ENCODE measurements around the gene CMTM1. TPM values are rescaled to one million over a fixed set of nuclear protein-coding genes. Genes with fewer than 3 reads are reported as not detected.
"Not testable (repeated sequence)": the region's sequence is repeated elsewhere in the genome, so short reads cannot be mapped to it uniquely, and the experiment has no call there.

The CMTM1 gene
- total and polyA plus RNA-seq, 7 donors: 0.71 to 3.0 (median 1.3) TPM; not detected in 2

- Histone ChIP-seq H3K27ac (no peak overlapping the region), H3K4me1 (peaks cover 0 to 4% (median 3%) of the 10 kb centered on the region in 4 donors), H3K9me3 (no peaks in the 10 kb centered on the region), H3K36me3 (peaks cover 0 to 22% (median 0%) of the 10 kb centered on the region in 4 donors), H3K4me3 (no peak overlapping the region), H3K27me3 (no peaks in the 10 kb centered on the region)
- intact Hi-C loops (cut with DNase I): no loop called here
- DNase-seq: no peak
- TF ChIP-seq POLR2AphosphoS5 (IDR thresholded peaks at IDR 0.05) (no peak), EP300 (IDR thresholded peaks at IDR 0.05) (no peak), POLR2A (IDR thresholded peaks at IDR 0.05) (no peak)
- TF ChIP-seq, protein P1, sequence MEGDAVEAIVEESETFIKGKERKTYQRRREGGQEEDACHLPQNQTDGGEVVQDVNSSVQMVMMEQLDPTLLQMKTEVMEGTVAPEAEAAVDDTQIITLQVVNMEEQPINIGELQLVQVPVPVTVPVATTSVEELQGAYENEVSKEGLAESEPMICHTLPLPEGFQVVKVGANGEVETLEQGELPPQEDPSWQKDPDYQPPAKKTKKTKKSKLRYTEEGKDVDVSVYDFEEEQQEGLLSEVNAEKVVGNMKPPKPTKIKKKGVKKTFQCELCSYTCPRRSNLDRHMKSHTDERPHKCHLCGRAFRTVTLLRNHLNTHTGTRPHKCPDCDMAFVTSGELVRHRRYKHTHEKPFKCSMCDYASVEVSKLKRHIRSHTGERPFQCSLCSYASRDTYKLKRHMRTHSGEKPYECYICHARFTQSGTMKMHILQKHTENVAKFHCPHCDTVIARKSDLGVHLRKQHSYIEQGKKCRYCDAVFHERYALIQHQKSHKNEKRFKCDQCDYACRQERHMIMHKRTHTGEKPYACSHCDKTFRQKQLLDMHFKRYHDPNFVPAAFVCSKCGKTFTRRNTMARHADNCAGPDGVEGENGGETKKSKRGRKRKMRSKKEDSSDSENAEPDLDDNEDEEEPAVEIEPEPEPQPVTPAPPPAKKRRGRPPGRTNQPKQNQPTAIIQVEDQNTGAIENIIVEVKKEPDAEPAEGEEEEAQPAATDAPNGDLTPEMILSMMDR (IDR thresholded peaks at IDR 0.05): no peak
- 93 to 95% methylated on average over 3 of the region's 3 CpGs for WGBS, 2 donors
Observed at GRCh38 chr16:66623755-66624154, 57.5 kb downstream of the CMTM1 start.

- DNase-seq: not testable (repeated sequence)
- WGBS, 2 donors: 93 to 95% methylated on average over 17 of the region's 17 CpGs
Observed at GRCh38 chr16:66627611-66628378, 61.6 kb downstream of the CMTM1 start.

More at GRCh38 chr16:66627611-66628378, 61.6 kb downstream of the CMTM1 start:
- H3K4me1 ChIP-seq; intact Hi-C loops (cut with DNase I); H3K9me3 ChIP-seq; H3K36me3 ChIP-seq; H3K4me3 ChIP-seq; H3K27me3 ChIP-seq; H3K27ac ChIP-seq: not testable (repeated sequence)

Small RNA genes lying within 50 kb of the gene (small RNA-seq; reads per million reads assigned to genes)
- gene CKLF-CMTM1: 0 reads per million in 3 donors

Other genes with a start within 250 kb of the CMTM1 start
- 10 to 100 TPM; 12.6 to 26.0 (median 14.3) TPM for gene CDH5, start 199.7 kb upstream of the CMTM1 start, total RNA-seq
- gene CDH5, start 199.7 kb upstream of the CMTM1 start, polyA plus RNA-seq: 10 to 100 TPM in 1 of 3 donors, under 1 TPM in 2; 0.60 to 11.5 (median 0.69) TPM
- gene BEAN1, start 139.1 kb upstream of the CMTM1 start, total RNA-seq: under 1 TPM in 1 of 4 donors, not detected in 3; 0.41 TPM
- gene BEAN1, start 139.1 kb upstream of the CMTM1 start, polyA plus RNA-seq: under 1 TPM in 1 of 3 donors, not detected in 2; 0.35 TPM
- 10 to 100 TPM; 17.6 to 32.7 (median 22.2) TPM for gene TK2, start 16.3 kb upstream of the CMTM1 start, total RNA-seq
- gene TK2, start 16.3 kb upstream of the CMTM1 start, polyA plus RNA-seq: 10 to 100 TPM in 2 of 3 donors, 1 to 10 TPM in 1; 9.6 to 15.0 (median 11.6) TPM
- 10 to 100 TPM; 24.1 to 53.6 (median 37.3) TPM for gene CKLF, start 13.9 kb upstream of the CMTM1 start, total RNA-seq
- gene CKLF, start 13.9 kb upstream of the CMTM1 start, polyA plus RNA-seq: 10 to 100 TPM; 40.2 to 57.4 (median 48.6) TPM
- under 1 TPM in 1 of 4 donors, not detected in 3; 0.33 TPM for gene CMTM2, start 13.0 kb downstream of the CMTM1 start, total RNA-seq
- gene CMTM2, start 13.0 kb downstream of the CMTM1 start, polyA plus RNA-seq: not detected
- 10 to 100 TPM; 12.5 to 18.8 (median 17.3) TPM for gene CMTM3, start 38.3 kb downstream of the CMTM1 start, total RNA-seq
- 10 to 100 TPM in 2 of 3 donors, 1 to 10 TPM in 1; 8.6 to 15.5 (median 10.2) TPM for gene CMTM3, start 38.3 kb downstream of the CMTM1 start, polyA plus RNA-seq
- gene CMTM4, start 130.3 kb downstream of the CMTM1 start, total RNA-seq: 10 to 100 TPM in 2 of 4 donors, 1 to 10 TPM in 2; 6.1 to 12.5 (median 9.4) TPM
- 10 to 100 TPM; 27.0 to 65.1 (median 40.2) TPM for gene CMTM4, start 130.3 kb downstream of the CMTM1 start, polyA plus RNA-seq
- gene DYNC1LI2, start 185.2 kb downstream of the CMTM1 start, total RNA-seq: 100 to 1,000 TPM; 164 to 327 (median 261) TPM
- gene DYNC1LI2, start 185.2 kb downstream of the CMTM1 start, polyA plus RNA-seq: 10 to 100 TPM; 52.9 to 68.7 (median 60.8) TPM
- gene TERB1, start 235.1 kb downstream of the CMTM1 start, total RNA-seq: under 1 TPM in 1 of 4 donors, not detected in 3; under 0.01 TPM
- under 1 TPM in 1 of 3 donors, not detected in 2; 0.03 TPM for gene TERB1, start 235.1 kb downstream of the CMTM1 start, polyA plus RNA-seq

All from sigmoid colon (tissue), 7 donors.